ENCODE results near the gene CEP120. TPM values are rescaled to one million over a fixed set of nuclear protein-coding genes. Genes with fewer than 3 reads are reported as not detected.

Gene CEP120
- total RNA-seq, 6 experiments from 2014 or later, result 5.7 to 12.7 (median 7.1) TPM

- H3K9me3 ChIP-seq, result no peaks in the 10 kb centered on the region
- TF ChIP-seq POLR2A (IDR thresholded peaks at IDR 0.05), result no peak
- TF ChIP-seq, protein P1, sequence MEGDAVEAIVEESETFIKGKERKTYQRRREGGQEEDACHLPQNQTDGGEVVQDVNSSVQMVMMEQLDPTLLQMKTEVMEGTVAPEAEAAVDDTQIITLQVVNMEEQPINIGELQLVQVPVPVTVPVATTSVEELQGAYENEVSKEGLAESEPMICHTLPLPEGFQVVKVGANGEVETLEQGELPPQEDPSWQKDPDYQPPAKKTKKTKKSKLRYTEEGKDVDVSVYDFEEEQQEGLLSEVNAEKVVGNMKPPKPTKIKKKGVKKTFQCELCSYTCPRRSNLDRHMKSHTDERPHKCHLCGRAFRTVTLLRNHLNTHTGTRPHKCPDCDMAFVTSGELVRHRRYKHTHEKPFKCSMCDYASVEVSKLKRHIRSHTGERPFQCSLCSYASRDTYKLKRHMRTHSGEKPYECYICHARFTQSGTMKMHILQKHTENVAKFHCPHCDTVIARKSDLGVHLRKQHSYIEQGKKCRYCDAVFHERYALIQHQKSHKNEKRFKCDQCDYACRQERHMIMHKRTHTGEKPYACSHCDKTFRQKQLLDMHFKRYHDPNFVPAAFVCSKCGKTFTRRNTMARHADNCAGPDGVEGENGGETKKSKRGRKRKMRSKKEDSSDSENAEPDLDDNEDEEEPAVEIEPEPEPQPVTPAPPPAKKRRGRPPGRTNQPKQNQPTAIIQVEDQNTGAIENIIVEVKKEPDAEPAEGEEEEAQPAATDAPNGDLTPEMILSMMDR (IDR thresholded peaks at IDR 0.05), result no peak
- DNase-seq (no peak), ATAC-seq (no peak)
- H3K36me3 ChIP-seq, result no peaks in the 10 kb centered on the region
- intact Hi-C loops (cut with DNase I), result no loop called here
- no peaks in the 10 kb centered on the region for H3K4me1 ChIP-seq
- H3K27ac ChIP-seq, result no peak overlapping the region
- H3K4me3 ChIP-seq, result no peak overlapping the region
- WGBS (ENCODE audit: insufficient coverage, low coverage, low lambda C conversion rate, missing lambda C conversion rate), result 84% methylated on average over 3 of the region's 3 CpGs
- no peaks in the 10 kb centered on the region for H3K27me3 ChIP-seq
Measured at GRCh38 chr5:123444016-123444415, 20.8 kb upstream of the CEP120 start.

DNA sequence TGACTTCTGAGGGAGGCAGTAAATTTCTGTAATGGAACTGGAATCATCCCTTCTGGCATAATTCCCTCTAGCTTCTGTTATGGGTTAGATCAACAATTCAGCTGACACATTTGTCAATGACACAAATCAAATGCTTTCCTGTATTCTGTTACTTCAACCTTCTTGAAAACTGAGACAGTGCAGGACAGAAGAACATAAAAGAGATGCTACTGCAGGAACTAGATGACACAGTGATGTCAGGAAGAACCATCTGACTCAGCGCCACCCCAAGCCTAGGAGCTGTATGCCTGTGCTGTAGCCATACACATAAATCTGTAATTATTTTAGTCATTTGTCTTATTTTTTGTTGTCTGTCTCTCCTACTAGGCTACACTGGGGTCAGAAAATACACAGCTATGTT, 18.2 kb upstream of the CEP120 start:
- H3K36me3 ChIP-seq, result no peaks in the 10 kb centered on the region
- peaks cover 0 to 8% (median 0%) of the 10 kb centered on the region in 4 donors for H3K4me1 ChIP-seq
- ATAC-seq (no peak), DNase-seq (no peak)
- no peak for TF ChIP-seq POLR2A (IDR thresholded peaks at IDR 0.05)
- TF ChIP-seq, protein P1 (IDR thresholded peaks at IDR 0.05), result no peak
- 80% methylated on average over 1 of the region's 1 CpG for WGBS (ENCODE audit: insufficient coverage, low coverage, low lambda C conversion rate, missing lambda C conversion rate)
- no peaks in the 10 kb centered on the region for H3K27me3 ChIP-seq
- no peaks in the 10 kb centered on the region for H3K9me3 ChIP-seq
- H3K4me3 ChIP-seq, result no peak overlapping the region
- intact Hi-C loops (cut with DNase I), result no loop called here
- no peak overlapping the region for H3K27ac ChIP-seq

DNA sequence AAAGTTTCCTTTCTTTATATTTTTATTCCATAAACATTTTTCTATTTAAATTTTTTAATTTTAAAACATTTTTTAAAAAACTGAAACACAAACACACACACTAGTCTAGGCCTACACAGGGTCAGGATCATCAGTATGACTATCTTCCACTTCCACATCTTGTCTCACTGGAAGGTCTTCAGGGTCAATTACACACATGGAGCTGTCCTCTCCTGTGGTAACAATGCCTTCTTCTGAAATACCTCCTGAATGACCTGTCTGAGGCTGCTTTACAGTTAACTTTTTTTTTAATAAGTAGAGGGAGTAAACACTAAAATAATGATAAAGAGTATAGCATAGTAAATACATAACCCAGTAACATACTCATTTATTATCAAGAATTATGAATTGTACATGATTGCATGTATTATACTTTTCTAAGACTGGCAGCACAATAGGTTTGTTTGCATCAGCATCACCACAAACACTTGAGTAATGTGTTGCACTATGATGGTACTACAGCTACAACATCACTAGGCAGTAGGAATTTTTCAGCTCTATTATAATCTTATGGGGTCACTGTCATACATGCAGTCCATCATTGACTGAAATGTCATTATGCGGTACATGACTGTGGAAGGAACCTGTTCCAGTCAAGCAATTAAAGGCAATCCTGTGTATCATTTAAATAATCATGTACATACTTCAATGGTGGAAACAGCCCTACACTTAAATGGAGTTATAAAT, 17.4 kb upstream of the CEP120 start:
- Histone ChIP-seq H3K36me3 (no peaks in the 10 kb centered on the region), H3K4me3 (no peak overlapping the region), H3K27me3 (no peaks in the 10 kb centered on the region), H3K27ac (no peak overlapping the region), H3K4me1 (peaks cover 0 to 8% (median 0%) of the 10 kb centered on the region in 4 donors), H3K9me3 (no peaks in the 10 kb centered on the region)
- 90% methylated on average over 1 of the region's 1 CpG for WGBS (ENCODE audit: insufficient coverage, low coverage, low lambda C conversion rate, missing lambda C conversion rate)
- DNase-seq, result no peak
- ATAC-seq, result no peak
- TF ChIP-seq, protein P1 (IDR thresholded peaks at IDR 0.05), result no peak
- no peak for TF ChIP-seq POLR2A (IDR thresholded peaks at IDR 0.05)
- intact Hi-C loops (cut with DNase I), result no loop called here

DNA sequence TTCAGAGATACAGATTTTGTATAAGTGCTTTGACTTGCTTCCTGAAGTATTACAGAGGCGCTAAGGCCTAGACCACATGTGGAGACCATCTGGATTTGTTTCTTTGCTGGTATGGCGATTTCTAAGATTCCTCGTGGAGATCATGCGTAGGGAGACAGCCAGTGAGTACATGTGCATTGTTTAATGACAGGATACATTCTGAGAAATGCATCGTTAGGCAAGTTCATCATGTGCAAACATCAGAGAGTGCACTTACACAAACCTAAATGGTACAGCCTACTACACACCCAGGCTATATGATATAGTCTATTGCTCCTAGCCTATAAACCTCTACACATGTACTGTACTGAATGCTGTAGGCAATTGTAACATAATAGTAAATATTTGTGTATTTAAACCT, 16.5 kb upstream of the CEP120 start:
- H3K9me3 ChIP-seq, result no peaks in the 10 kb centered on the region
- no peak overlapping the region for H3K27ac ChIP-seq
- no peaks in the 10 kb centered on the region for H3K27me3 ChIP-seq
- TF ChIP-seq POLR2A (IDR thresholded peaks at IDR 0.05), result no peak
- TF ChIP-seq, protein P1 (IDR thresholded peaks at IDR 0.05), result no peak
- no peak for DNase-seq
- peaks cover 0 to 8% (median 0%) of the 10 kb centered on the region in 4 donors for H3K4me1 ChIP-seq
- H3K36me3 ChIP-seq, result no peaks in the 10 kb centered on the region
- intact Hi-C loops (cut with DNase I), result no loop called here
- no peak overlapping the region for H3K4me3 ChIP-seq
- ATAC-seq, result no peak
- WGBS (ENCODE audit: insufficient coverage, low coverage, low lambda C conversion rate, missing lambda C conversion rate), result 81% methylated on average over 2 of the region's 5 CpGs
